Spinal cord (tissue), 10 donors: ENCODE results near the gene S100P. TPM values are rescaled to one million over a fixed set of nuclear protein-coding genes. Genes with fewer than 3 reads are reported as not detected.

Source experiments
- DNase-seq, 6 donors: peaks; one replicate each; pipeline versions ENCODE4 v3.0.0 to v3.0.0-alpha.2; 2013 to 2015; ENCODE audit warnings: low spot score in 6 of 6, low read depth in 4 of 6
- H3K27ac ChIP-seq: one replicate; pipeline ENCODE4 v1.5.1; 2013; ENCODE audit warnings: low read depth, low read length, control low read depth
- H3K27me3 ChIP-seq: one replicate; pipeline ENCODE4 v1.6.1; 2013; ENCODE audit warnings: low read length; ENCODE audit not compliant: control insufficient read depth, insufficient read depth
- H3K36me3 ChIP-seq: one replicate; pipeline ENCODE4 v1.6.1; 2013; ENCODE audit warnings: low read length; ENCODE audit not compliant: control insufficient read depth, insufficient read depth
- H3K4me1 ChIP-seq: one replicate; pipeline ENCODE4 v1.6.1; 2013; ENCODE audit warnings: low read length; ENCODE audit not compliant: control insufficient read depth, insufficient read depth
- H3K4me3 ChIP-seq: one replicate; pipeline ENCODE4 v1.5.1; 2013; ENCODE audit warnings: low read depth, low read length, control low read depth
- H3K9me3 ChIP-seq: one replicate; pipeline ENCODE4 v1.6.1; 2013; ENCODE audit warnings: low read length; ENCODE audit not compliant: control insufficient read depth, insufficient read depth
- WGBS: methylation state at CpG from one replicate; pipeline ENCODE4 v1.1.5; 2013; ENCODE audit warnings: missing lambda C conversion rate; ENCODE audit not compliant: insufficient coverage; 5-methylcytosine and 5-hydroxymethylcytosine counted together
- polyA plus RNA-seq, 2 donors: library from polyadenylated mRNA; unstranded; fragments of 120-200 nt; gene quantifications; one replicate each; pipeline ENCODE4 v1.2.1, GENCODE V29; 2013; ENCODE audit not compliant: insufficient read length in 2 of 2
- total RNA-seq, 2 donors: library from RNA; depleted of rRNA in 1 of 2; stranded (reverse); fragments of 120-200 nt in 1 of 2; fragments of >200 nt in 1 of 2; gene quantifications; one replicate each; pipeline versions ENCODE4 v1.2.3 to v1.2.4, GENCODE V29; 2013 to 2014
- donor health status: healthy.

The S100P gene
- total and polyA plus RNA-seq, 4 donors, result 0.60 to 6.9 (median 3.0) TPM

- no peak overlapping the region for H3K27ac ChIP-seq
- DNase-seq, result no peak
- H3K27me3 ChIP-seq, result no peaks in the 10 kb centered on the region
- H3K36me3 ChIP-seq, result peaks cover 38% of the 10 kb centered on the region
- peaks cover 5% of the 10 kb centered on the region for H3K4me1 ChIP-seq
- H3K9me3 ChIP-seq, result no peaks in the 10 kb centered on the region
- H3K4me3 ChIP-seq, result no peak overlapping the region
- WGBS, result 70% methylated on average over 11 of the region's 16 CpGs
Measured at GRCh38 chr4:6694177-6694901, 661 bp downstream of the S100P start.

- no peak for DNase-seq
- H3K27ac ChIP-seq, result no peak overlapping the region
- H3K9me3 ChIP-seq, result no peaks in the 10 kb centered on the region
- WGBS, result 89% methylated on average over 17 of the region's 18 CpGs
- H3K4me3 ChIP-seq, result no peak overlapping the region
- H3K4me1 ChIP-seq, result peaks cover 5% of the 10 kb centered on the region
- H3K27me3 ChIP-seq, result no peaks in the 10 kb centered on the region
- peaks cover 28% of the 10 kb centered on the region for H3K36me3 ChIP-seq
Measured at GRCh38 chr4:6695660-6696610, 2.3 kb downstream of the S100P start.

- no peak for DNase-seq
- no peak overlapping the region for H3K27ac ChIP-seq
- 82% methylated on average over 8 of the region's 8 CpGs for WGBS
Measured at GRCh38 chr4:6696611-6697010, 2.9 kb downstream of the S100P start.

DNA sequence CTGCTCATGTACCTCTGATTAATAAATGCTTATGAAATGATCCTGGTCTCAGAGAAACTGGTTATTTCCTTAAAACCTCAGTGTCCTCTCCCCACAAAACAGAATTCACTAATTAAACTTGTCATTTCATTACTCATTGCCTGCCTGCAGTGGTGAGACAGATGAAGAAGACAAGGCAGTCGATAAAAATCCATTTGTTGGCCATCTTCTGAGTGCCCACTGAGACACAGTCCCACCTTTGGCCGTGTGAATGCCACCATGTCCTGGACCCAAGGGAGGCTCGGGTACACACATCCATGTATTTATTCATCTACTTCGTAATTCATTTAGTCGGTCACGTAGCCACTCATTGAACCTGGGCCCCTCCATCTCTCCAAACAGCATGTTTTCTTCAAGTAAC lies 3.5 kb downstream of the S100P start:
- no peaks in the 10 kb centered on the region for H3K9me3 ChIP-seq
- 94% methylated on average over 4 of the region's 6 CpGs for WGBS
- H3K36me3 ChIP-seq, result peaks cover 35% of the 10 kb centered on the region
- no peak overlapping the region for H3K27ac ChIP-seq
- H3K4me3 ChIP-seq, result no peak overlapping the region
- no peaks in the 10 kb centered on the region for H3K27me3 ChIP-seq
- no peak for DNase-seq
- H3K4me1 ChIP-seq, result peaks cover 5% of the 10 kb centered on the region

More at GRCh38 chr4:6696611-6697010, 2.9 kb downstream of the S100P start:
- Histone ChIP-seq H3K27me3 (no peaks in the 10 kb centered on the region), H3K36me3 (peaks cover 33% of the 10 kb centered on the region), H3K9me3 (no peaks in the 10 kb centered on the region), H3K4me1 (peaks cover 5% of the 10 kb centered on the region), H3K4me3 (no peak overlapping the region)

GRCh38 chr4:6699388-6699787 lies 5.7 kb downstream of the S100P start:
- Histone ChIP-seq H3K4me1 (peaks cover 3% of the 10 kb centered on the region), H3K27me3 (no peaks in the 10 kb centered on the region), H3K27ac (no peak overlapping the region), H3K4me3 (no peak overlapping the region), H3K36me3 (peaks cover 28% of the 10 kb centered on the region), H3K9me3 (peaks cover 7% of the 10 kb centered on the region)
- 90% methylated on average over 5 of the region's 5 CpGs for WGBS
- DNase-seq, result no peak

GRCh38 chr4:6699903-6700302 lies 6.2 kb downstream of the S100P start:
- Histone ChIP-seq H3K4me1 (no peaks in the 10 kb centered on the region), H3K4me3 (no peak overlapping the region), H3K36me3 (peaks cover 25% of the 10 kb centered on the region), H3K27ac (no peak overlapping the region), H3K27me3 (no peaks in the 10 kb centered on the region), H3K9me3 (peaks cover 7% of the 10 kb centered on the region)
- WGBS, result no CpG with 5 or more reads among the region's 1 CpG
- no peak for DNase-seq

DNA sequence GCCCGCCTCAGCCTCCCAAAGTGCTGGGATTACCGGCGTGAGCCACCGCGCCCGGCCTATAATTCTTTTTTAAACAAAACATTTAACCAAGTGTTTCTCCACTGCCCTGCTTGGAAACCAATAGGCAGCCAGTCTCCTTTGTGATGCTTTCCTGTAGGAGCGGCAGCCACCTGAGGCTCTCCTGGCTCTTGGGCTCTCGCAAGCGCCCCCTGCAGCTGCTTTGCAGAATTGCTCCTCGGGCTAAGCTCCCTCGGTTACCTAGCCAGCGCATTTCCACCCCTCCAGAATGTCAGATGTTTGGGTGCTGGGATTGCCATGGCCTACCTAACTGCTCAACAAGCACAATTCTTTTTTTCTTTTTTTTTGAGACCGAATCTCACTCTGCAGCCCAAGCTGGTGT lies 7.7 kb downstream of the S100P start:
- Histone ChIP-seq H3K27ac (no peak overlapping the region), H3K9me3 (peaks cover 7% of the 10 kb centered on the region), H3K4me1 (no peaks in the 10 kb centered on the region), H3K27me3 (no peaks in the 10 kb centered on the region), H3K4me3 (no peak overlapping the region), H3K36me3 (peaks cover 17% of the 10 kb centered on the region)
- 74% methylated on average over 13 of the region's 13 CpGs for WGBS
- no peak for DNase-seq

DNA sequence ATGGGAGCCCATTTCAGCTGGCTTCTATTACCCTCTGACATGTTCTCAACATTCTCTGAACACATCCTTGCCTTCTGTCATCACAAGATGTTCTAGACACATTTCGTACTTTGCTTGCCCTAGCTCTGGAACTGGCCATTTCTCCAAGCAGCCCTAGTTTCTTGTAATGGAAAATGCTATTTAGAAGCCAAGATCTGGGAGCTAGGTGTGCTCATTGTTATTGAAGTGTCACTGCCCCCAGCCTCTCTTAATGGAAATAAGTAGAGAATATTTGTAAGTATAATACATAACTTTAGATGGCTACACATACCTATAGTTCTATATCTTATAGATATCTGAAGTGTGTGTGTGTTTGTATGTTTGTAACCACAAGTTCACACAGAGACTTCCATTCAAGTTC lies 9.1 kb downstream of the S100P start:
- peaks cover 12% of the 10 kb centered on the region for H3K36me3 ChIP-seq

GRCh38 chr4:6703786-6704185 lies 10.1 kb downstream of the S100P start:
- no peaks in the 10 kb centered on the region for H3K27me3 ChIP-seq
- DNase-seq, result no peak
- H3K9me3 ChIP-seq, result peaks cover 7% of the 10 kb centered on the region
- H3K4me3 ChIP-seq, result no peak overlapping the region
- H3K4me1 ChIP-seq, result peaks cover 6% of the 10 kb centered on the region
- WGBS, result 100% methylated on average over 1 of the region's 3 CpGs
- peaks cover 12% of the 10 kb centered on the region for H3K36me3 ChIP-seq
- H3K27ac ChIP-seq, result no peak overlapping the region

More for the DNA sequence above, 9.1 kb downstream of the S100P start:
- no peak overlapping the region for H3K4me3 ChIP-seq
- H3K27ac ChIP-seq, result no peak overlapping the region
- no peak for DNase-seq
- H3K9me3 ChIP-seq, result peaks cover 7% of the 10 kb centered on the region
- H3K27me3 ChIP-seq, result no peaks in the 10 kb centered on the region
- H3K4me1 ChIP-seq, result peaks cover 6% of the 10 kb centered on the region
- WGBS, result no CpG with 5 or more reads among the region's 1 CpG
